DMS153 (cell line): Measurements from ENCODE around the gene SYT2.
"Not testable (repeated sequence)": the region's sequence is repeated elsewhere in the genome, so short reads cannot be mapped to it uniquely, and the experiment has no call there.

Experiments used
- DNase-seq: peaks from one replicate; lab custom pipeline; 2025; lab: John Stamatoyannopoulos, UW

SYT2 gene

DNA sequence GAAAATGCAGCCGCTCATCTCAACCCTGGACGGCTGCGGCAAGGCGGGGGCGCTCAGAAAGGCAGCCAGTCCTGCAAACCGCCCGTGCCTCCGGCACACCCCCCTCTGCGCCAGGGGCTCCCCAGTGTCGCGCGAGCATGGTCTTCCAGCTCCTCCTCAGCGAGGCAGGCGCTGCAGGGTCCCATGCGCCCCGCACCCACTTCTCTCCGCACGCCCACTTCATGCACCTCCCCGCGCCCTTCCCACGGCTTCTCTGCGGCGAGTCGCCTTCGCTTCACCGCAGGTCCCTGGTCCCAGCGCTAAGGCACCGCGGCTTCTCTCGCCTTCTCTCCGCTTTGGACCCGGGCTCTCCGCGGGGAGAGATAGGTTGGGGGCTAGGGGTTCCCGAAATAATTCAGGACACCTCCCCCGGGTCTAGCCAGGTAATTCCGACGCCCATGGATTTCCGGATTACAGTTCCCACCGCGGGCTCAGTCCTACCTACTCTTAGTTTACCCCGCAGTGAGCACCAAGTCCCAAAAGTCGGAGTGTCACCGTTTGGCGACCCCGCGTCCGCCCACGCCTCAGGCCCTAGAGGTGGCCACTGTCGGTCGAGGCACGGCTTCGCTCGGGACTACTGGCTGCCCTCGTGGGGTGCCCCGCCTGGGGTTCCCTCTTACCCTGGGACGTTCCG is 67.5 kb downstream of the SYT2 start:
- DNase-seq = no peak

- no peak for DNase-seq
Observed at GRCh38 chr1:202642212-202642611, 68.0 kb downstream of the SYT2 start.

DNA sequence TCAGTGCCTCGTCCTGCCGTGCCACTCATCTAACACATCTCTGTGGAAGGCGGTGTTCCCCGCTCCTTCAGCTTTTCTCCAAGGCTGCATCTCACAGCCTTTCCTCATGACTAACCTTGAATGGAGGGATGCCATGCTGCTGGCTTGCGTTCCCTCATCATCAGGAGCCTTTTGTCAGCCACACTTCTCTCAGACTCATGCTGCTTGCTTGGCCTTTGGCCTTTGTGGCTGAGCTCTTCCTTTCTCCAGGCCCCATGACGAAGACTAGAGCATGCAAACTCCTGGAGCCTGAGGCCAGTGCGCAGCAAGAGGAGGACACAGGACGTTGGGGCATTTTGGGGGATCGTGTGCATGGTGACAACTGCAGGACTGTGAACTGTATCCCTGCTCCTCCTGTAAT is 70.8 kb downstream of the SYT2 start:
- DNase-seq = no peak

DNA sequence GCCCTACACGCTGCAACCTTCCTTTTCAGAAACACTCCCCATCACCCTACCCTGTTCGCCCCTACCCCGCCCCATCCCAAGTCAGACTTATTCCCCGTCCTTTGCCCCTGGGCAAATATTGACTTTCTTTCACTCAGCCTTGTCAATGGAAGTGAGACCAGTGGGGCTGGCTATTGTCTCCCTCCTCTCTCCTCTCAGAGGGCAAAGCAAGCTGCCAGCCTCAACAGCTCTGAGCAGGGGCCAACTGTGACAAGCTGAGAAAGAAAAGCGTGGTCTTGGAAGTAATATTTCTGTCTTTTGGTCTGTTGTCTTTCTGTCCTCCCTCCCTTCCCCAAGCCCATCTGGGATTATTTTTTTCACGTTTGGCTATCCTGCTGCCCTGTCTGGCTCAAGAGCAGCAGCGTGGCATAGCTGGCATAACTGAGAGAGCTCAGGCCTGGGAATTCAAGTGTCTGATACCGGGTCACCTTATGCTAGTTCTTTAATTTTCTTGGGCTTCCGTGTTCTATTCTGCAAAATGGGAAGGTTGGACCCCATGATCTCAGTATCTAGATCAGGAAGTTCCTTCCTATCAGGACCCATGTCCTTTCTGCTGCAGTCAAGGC is 71.5 kb downstream of the SYT2 start:
- peak; percentile 18 for DNase-seq

GRCh38 chr1:202638019-202638700 is 72.1 kb downstream of the SYT2 start:
- DNase-seq = no peak

DNA sequence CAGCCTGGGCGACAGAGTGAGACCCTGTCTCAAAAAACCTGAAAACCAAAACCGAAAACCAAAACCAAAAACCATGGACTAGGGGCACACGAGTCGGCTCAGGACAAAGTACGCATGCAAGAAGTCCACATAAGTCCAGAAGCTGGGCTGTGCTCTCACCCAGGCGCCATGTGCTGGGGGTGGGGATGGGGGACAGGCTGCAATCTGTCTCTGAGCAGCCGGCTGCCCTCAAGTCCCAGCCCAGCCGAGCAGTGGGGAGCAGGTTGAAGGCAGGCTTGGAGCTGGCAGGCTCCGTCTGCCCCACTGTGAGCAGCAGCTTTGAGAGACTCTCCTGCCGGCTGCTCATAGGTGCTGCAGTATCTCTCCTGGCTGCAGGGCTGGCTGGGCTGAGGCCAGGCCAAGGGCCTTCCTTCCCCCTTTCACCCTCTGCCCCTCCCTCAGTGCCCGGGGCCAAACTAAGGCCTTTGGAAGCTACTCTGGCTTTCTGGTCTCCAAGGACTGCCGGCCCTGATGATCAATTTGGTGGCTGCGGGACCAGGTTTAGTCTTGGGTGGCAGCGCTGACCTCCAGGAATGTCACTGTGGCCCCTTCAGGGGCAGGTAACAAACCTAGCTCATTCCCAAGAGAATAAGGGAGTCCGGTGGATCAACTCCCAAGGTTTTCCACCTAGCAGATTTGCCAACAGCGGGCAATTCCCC is 72.8 kb downstream of the SYT2 start:
- not testable (repeated sequence) for DNase-seq

DNA sequence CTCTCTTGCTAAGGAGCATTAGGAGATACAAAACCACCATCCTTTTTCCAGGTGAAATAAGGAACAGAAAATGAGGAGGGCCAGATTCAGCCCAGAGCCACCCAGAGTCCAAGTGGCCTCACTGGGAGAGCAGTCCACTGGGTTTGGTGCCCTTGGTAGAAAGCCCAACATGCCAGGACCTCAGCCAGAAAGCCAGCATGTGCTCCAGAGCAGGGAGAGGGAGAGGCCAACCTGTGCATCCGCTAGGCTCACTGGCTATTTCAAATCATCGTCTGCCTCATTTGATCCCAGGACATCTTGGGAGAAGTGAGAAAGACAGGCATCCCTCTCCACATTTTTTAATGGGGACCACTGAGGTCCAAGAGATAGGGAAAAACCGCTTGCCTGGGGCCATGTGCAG is 74.1 kb downstream of the SYT2 start:
- not testable (repeated sequence) for DNase-seq

DNA sequence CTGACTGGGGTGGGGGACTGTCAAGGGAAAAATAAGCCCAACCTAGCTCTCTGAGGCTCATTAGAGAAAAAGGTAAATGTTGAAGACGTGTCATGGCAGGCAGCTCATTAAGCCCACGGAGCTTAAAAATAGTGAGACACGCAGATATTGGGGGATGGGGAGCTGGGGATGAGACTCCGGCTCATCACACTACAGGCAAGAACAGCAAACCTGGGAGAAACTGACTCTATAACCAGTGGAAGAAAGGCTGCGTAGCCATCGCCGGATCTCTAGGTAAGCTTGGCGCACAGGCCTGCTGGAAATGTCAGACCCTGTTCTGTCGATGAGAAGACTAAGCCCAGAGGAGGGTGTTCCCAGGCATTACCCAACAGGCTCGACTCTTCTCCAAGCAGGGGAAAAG is 78.0 kb downstream of the SYT2 start:
- no peak for DNase-seq

- no peak for DNase-seq
Observed at GRCh38 chr1:202631076-202631923, 79.0 kb downstream of the SYT2 start.

DNA sequence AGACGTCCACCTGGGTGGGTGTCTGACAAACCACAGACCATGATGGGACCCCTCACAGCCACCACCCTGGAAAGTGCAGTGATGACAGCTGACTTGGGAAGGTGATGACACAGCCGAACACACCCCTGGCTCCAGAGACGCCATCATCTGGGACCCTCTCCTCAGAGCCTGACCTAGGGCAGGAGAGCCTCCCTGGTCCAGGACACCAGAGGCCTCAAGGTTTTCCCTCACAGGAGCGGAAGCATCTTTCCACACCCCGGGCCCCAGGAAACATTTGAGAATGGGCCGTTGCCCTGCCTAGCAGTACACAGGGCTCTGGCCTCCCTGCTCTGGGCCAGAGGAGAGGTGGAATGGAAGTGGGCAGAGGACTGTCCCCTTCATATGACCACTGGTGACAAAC is 79.7 kb downstream of the SYT2 start:
- DNase-seq = no peak

DNA sequence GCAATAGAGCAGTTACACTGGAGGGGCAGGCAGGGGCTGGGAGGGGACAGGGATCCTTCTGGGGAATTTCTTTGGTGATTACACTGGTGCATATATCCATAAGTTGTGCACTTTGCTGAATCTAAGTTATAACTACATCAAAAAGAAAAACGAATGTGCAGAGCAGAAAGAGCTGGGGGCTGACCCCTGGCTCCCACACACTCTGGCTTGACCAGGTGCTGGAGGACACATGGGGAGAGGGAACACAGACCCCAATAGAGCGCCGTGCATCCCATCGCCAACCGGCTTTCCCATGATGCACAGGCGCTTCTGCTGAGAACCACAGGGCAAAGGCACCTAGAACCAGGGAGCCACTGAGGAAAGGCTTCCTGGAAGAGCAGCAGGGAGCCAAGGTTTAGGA is 80.2 kb downstream of the SYT2 start:
- not testable (repeated sequence) for DNase-seq

DNA sequence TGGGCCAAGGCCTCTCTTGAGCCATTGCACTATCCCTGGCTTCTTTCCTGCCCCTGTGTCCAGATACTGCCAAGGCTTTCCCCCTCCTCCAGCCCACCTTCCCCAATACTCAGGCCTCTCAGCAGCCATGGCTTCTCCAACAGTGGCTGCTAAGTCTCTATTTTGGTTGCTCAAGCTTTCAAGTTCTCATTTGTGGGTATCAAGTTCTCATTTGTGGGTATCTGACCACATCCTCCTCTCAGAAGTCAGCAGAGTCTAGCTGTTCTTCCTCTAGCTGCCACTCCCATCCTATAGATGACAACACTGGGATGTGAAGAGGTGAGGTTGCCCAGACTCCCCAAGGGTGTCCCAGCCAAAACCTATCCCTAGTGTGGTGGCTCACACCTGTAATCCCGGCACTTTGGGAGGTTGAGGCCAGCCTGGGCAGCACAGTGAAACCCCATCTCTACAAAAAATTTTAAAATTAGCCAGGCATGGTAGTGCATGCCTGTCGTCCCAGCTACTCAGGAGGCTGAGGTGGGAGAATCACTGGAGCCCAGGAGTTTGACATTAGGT is 80.9 kb downstream of the SYT2 start:
- not testable (repeated sequence) for DNase-seq

GRCh38 chr1:202628646-202629215 is 81.5 kb downstream of the SYT2 start:
- no peak for DNase-seq

DNA sequence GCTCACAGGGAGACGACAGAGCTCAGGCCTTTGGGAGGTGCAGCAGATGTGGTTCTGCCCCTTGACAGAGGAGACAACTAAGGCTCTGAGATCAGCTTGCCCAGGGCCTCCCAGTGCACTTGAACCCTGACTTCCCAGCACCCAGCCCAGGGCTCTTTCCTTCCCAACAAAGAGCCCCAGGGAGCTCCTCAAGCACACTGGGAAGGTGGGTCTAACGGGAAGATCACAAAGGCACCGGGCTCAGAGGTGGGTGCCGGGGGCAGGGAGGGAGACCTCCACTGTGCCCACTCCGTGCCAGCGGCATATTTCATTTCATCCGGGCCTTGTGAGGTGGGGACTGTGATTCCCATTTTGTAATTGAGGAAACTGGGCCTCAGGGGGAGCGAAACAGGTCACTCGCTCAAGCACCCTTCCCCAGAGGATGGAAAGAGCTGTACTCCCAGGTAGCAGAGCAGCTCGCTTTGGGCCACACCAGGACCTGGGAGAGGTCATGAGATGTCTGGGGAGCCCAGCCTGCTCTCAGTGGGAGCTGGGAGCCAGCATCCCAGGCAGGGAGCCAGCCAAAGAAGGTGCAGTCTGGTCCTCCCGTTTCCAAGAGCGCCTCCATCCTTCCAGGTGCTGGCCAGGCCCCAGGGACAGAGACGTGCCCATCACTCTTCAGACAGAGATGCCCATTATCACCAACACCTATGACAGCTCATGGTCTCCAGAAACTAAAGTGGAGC is 82.3 kb downstream of the SYT2 start:
- DNase-seq = no peak

DNA sequence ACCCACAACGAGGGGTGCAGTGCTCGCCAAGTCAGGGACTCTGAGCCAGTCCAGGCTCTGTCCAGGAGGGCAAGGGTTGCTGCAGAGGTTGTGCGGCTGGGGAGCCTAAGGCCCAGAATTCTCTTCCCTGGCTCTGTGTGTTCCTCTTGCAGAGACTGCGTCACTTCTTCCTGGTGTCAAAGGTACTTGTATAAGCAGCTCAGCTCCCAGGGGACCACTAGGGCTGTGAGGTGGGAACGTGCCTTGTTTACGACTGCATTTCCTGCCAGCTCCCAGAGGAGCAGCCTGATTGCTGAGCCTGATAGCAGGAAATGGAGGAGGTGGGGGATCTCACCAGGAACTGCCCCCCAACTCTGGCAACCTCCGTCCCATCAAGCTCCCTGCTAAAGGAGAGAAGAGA is 83.2 kb downstream of the SYT2 start:
- DNase-seq = peak; percentile 98

DNA sequence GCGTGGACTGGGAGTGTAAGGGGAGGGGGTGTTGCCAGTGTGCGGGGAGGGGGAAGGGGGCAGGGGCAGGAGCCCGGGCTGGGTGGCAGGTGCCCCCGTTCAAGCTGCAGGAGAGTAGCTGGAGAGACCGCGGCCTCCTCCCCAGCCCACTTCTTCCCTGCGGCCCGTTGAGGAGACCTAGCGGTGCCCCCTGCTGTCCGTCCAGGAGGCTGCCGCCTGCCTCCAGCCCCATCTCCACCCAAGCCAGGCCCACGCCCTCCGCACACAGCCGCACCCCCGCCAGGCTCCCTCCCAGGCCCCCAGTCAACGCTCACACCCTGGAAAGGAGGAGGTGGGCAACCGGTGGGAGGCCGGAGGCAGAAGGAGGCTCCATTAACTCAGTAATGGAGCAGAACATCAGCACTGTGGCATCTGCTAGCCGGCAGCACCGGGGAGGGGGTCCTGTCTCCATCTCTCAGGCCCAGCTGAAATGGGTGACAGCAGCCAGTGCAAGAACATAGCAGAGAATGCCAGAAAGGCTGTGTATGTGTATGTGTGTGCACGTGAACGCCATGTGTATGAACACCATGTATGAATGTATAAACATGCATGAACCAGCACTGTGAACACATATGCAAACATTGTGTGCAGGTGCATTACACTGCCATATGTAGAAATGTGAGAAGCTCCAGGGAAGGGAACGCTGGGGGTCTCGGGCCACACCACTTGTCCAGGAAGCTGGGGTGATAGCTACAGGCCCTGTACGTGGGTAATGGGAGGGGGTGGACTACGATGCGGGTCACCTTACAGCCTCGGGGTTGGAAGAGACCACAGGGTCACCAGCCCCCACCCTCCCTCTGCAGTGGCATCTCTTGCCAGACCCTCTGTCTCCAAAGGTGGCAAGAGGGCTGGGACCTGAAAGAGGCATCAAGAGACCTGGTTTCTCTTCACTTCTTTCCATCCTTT is 84.6 kb downstream of the SYT2 start:
- DNase-seq = peak; percentile 45

GRCh38 chr1:202624781-202625108 is 85.5 kb downstream of the SYT2 start:
- DNase-seq = no peak

DNA sequence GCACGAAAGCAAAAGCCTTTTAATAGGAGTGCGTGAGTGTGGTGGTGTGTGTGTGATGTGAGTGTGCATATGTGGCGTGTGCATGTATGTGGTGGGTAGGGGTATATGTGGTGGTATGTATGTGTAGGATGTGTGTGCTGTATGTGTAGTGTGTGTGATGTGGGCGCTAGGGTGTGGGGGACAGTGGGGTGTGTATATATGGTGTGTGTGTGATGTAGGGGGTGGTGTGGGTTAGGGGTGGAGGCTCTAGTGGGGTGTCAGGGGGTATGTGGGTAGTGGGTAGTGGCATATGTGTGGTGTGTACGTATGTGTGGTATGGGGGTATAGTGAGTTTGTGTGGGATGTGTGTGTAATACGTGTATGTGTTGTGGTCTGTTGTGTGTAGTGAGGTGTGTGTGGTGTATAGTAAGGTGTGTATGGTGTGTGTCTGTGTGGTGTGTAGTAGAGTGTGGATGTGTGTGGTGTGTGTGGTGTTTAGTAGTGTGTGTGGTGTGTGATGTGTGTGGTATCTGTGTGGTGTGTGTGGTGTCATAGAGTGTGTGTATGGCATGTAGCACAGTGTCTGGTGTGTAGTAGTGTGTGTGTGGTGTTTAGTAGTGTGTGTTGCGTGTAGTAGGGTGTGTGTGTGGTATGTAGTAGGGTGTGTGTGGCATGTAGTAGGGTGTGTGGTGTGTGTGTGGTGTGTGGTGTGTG is 86.0 kb downstream of the SYT2 start:
- DNase-seq = no peak

GRCh38 chr1:202623476-202623875 is 86.8 kb downstream of the SYT2 start:
- DNase-seq = not testable (repeated sequence)
